Caco-2 (cell line): ENCODE data around the gene ELFN1. TPM values are rescaled to one million over a fixed set of nuclear protein-coding genes. Genes with fewer than 3 reads are reported as not detected.

Source experiments
- BruUV-seq: library from RNA; stranded (reverse); fragments of 400-500 nt; replicated peaks from 2 replicates; lab custom pipeline; 2021; lab: Mats Ljungman, UMichigan
- CTCF ChIA-PET: fragments of 300-600 bp; sonication (Branson Sonifier 250); formaldehyde crosslinking; loops from one replicate; lab custom pipeline; 2022; ENCODE audit warnings: antibody characterized with exemption; lab: Charles Lee
- POLR2A ChIA-PET: fragments of 300-600 bp; sonication (Branson Sonifier 250); formaldehyde crosslinking; loops from one replicate; lab custom pipeline; 2022; ENCODE audit warnings: antibody characterized with exemption; lab: Charles Lee
- DNase-seq, 2 experiments: peaks; one replicate each; pipeline versions ENCODE4 v3.0.0 to v3.0.0-alpha.2; 2020 to 2022
- H3K27me3 ChIP-seq: replicated peaks from 2 replicates; pipeline ENCODE4 v1.6.0; 2011; ENCODE audit warnings: low read length; ENCODE audit not compliant: control insufficient read depth, insufficient read depth
- H3K36me3 ChIP-seq: 2 replicates; pipeline ENCODE4 v1.5.1; 2011; ENCODE audit warnings: low read length; ENCODE audit not compliant: control insufficient read depth, insufficient read depth
- H3K4me1 ChIP-seq: fragments of 250-450 bp; sonication (Bioruptor Pico); 2 replicates; pipeline ENCODE4 v1.5.1; 2020; ENCODE audit warnings: mild to moderate bottlenecking
- H3K4me3 ChIP-seq: 2 replicates; pipeline ENCODE4 v1.5.1; 2011; ENCODE audit warnings: low read depth, mild to moderate bottlenecking, control low read depth, low read length
- H3K9me3 ChIP-seq: fragments of 250-450 bp; sonication (Bioruptor Pico); 2 replicates; pipeline ENCODE4 v1.5.1; 2020; ENCODE audit warnings: mild to moderate bottlenecking, moderate library complexity
- H3K27ac Mint-ChIP-seq: one replicate; pipeline ENCODE4 v1.8.0; 2022; ENCODE audit warnings: mixed read lengths; ENCODE audit not compliant: unreplicated experiment
- H3K27me3 Mint-ChIP-seq: one replicate; pipeline ENCODE4 v1.8.0; 2022; ENCODE audit warnings: mixed read lengths; ENCODE audit not compliant: insufficient read depth, unreplicated experiment
- H3K36me3 Mint-ChIP-seq: one replicate; pipeline ENCODE4 v1.8.0; 2022; ENCODE audit warnings: mild to moderate bottlenecking, mixed read lengths; ENCODE audit not compliant: insufficient read depth, unreplicated experiment
- H3K4me1 Mint-ChIP-seq: one replicate; pipeline ENCODE4 v1.8.0; 2022; ENCODE audit warnings: low read depth, mixed read lengths; ENCODE audit not compliant: unreplicated experiment
- H3K4me3 Mint-ChIP-seq: one replicate; pipeline ENCODE4 v1.8.0; 2022; ENCODE audit warnings: mild to moderate bottlenecking, moderate library complexity, mixed read lengths; ENCODE audit not compliant: unreplicated experiment
- H3K9me3 Mint-ChIP-seq: one replicate; pipeline ENCODE4 v1.8.0; 2022; ENCODE audit warnings: mixed read lengths; ENCODE audit not compliant: unreplicated experiment
- intact Hi-C: fragments of 100-400 bp; cut with micrococcal nuclease; formaldehyde crosslinking; loops from one replicate; pipeline ENCODE4 v1.10.0; 2022; ENCODE audit not compliant: unreplicated experiment
- total RNA-seq: library from RNA; stranded (reverse); gene quantifications from 2 replicates; pipeline ENCODE4 v1.2.3, GENCODE V29; 2022
- TF ChIP-seq, protein P1 (sequence below), 2 experiments: fragments of 200-600 bp in 1 of 2; IDR thresholded peaks; 1 replicate in 1 of 2; 2 replicates in 1 of 2; pipeline versions ENCODE4 v1.5.1 to v1.8.0; 2011 to 2022; ENCODE audit warnings: antibody characterized with exemption in 1 of 2, control low read depth in 1 of 2, inconsistent platforms in 1 of 2, low read depth in 1 of 2, low read length in 1 of 2, mild to moderate bottlenecking in 1 of 2, moderate library complexity in 1 of 2; ENCODE audit not compliant: insufficient read depth in 1 of 2, severe bottlenecking in 1 of 2, unreplicated experiment in 1 of 2

ELFN1 gene
- total RNA-seq, 1 experiment from 2014 or later = 2.3 TPM

DNA sequence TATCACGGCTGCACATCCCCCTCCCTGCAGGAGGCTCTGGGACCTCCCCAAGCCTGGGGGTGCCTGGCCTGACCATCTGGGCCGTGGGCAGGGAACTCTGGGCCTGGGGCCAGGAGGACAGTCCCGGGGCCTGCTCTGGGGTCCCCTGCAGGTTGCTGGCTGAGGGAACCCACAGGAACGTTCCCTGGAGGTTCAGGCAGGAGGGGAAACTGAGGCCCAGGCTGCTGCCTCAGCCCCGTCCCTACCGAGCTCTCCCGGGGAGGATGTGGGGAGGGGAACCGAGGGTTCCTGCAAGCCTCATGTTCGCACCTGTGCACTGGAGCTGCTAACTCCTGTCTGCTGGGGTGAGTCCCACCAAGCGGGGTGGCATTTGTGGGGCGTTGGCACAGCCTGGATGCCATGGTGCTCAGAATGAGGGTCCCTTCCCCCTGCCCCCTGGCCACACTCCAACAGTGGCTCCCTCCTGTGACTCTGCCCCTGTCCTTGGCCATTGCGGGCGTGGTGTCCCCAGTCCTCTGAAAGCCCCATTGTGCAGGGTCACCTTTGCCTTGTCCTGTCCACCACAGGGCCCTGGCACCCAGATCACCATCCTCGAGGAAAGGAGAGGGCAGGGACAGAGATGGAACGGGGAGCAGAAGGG lies 9.4 kb downstream of the ELFN1 start:
- intact Hi-C loops = no loop called here
- H3K27ac Mint-ChIP-seq = no peak overlapping the region
- H3K27me3 Mint-ChIP-seq = peaks cover 21% of the 10 kb centered on the region
- BruUV-seq = no TSS peak
- ChIA-PET POLR2A (no interaction called here), CTCF (no interaction called here)
- TF ChIP-seq, protein P1, sequence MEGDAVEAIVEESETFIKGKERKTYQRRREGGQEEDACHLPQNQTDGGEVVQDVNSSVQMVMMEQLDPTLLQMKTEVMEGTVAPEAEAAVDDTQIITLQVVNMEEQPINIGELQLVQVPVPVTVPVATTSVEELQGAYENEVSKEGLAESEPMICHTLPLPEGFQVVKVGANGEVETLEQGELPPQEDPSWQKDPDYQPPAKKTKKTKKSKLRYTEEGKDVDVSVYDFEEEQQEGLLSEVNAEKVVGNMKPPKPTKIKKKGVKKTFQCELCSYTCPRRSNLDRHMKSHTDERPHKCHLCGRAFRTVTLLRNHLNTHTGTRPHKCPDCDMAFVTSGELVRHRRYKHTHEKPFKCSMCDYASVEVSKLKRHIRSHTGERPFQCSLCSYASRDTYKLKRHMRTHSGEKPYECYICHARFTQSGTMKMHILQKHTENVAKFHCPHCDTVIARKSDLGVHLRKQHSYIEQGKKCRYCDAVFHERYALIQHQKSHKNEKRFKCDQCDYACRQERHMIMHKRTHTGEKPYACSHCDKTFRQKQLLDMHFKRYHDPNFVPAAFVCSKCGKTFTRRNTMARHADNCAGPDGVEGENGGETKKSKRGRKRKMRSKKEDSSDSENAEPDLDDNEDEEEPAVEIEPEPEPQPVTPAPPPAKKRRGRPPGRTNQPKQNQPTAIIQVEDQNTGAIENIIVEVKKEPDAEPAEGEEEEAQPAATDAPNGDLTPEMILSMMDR (IDR thresholded peaks at IDR 0.05; ENCODE audit: insufficient read depth in 1 of 2, low read depth in 1 of 2, low read length in 1 of 2, severe bottlenecking in 1 of 2, unreplicated experiment in 1 of 2) = no peak
- H3K27me3 ChIP-seq = no peaks in the 10 kb centered on the region; the same call in 1 of the 2 replicates
- no peaks in the 10 kb centered on the region for H3K4me1 Mint-ChIP-seq
- H3K36me3 ChIP-seq = no peaks in the 10 kb centered on the region
- H3K4me3 Mint-ChIP-seq = no peak overlapping the region
- H3K36me3 Mint-ChIP-seq = no peaks in the 10 kb centered on the region
- H3K4me3 ChIP-seq = no peak overlapping the region
- H3K4me1 ChIP-seq = no peaks in the 10 kb centered on the region
- peaks cover 21% of the 10 kb centered on the region for H3K9me3 Mint-ChIP-seq
- H3K9me3 ChIP-seq = peaks cover 12% of the 10 kb centered on the region; the same call in 1 of the 2 replicates
- DNase-seq = peak in 1 of 2 experiments; percentile 28

DNA sequence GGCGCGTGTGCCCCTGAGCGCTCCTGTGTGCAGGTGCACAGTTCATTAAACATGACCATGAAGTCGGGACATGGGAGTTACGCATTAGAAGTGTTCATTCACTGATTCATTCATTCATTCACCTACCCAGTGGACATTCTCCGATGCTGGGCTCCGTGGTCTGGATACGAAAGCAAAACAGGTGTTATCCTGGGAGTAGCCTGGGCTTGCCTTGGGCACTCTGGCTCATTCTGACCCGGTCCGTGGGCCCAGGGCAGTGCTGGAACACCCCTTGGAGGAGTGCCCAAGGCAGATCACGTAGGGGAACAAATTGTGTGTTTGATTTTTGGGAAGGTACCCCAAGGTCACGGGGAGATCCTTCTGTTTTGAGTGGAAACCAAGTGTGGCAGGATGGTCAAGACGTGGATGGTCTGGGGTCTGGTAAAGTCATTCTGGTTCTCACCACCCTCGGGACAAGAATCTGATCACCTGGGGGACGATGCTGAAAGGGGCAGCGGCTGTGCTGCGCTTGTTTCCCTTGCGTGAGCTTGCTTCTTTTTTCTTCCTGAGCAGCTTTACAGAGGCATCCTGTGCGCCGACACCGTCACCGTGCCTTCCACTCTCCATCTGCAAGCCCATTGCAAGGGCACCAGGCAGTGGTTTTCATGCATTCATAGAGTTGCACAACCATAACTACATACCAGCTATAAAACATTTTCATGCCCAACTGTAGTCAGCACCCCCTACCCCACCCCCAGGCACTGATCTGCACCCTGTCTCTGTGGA lies 10.1 kb downstream of the ELFN1 start:
- Histone ChIP-seq H3K27me3 (no peaks in the 10 kb centered on the region; the same call in 1 of the 2 replicates), H3K9me3 (peaks cover 19% of the 10 kb centered on the region; the same call in 1 of the 2 replicates), H3K4me3 (no peak overlapping the region), H3K4me1 (no peaks in the 10 kb centered on the region), H3K36me3 (no peaks in the 10 kb centered on the region)
- Mint-ChIP-seq H3K36me3 (no peaks in the 10 kb centered on the region), H3K4me1 (no peaks in the 10 kb centered on the region), H3K27me3 (peaks cover 16% of the 10 kb centered on the region), H3K9me3 (peaks cover 28% of the 10 kb centered on the region), H3K27ac (no peak overlapping the region), H3K4me3 (no peak overlapping the region)
- peak in 1 of 2 experiments; percentile 23 for DNase-seq
- BruUV-seq = no TSS peak
- ChIA-PET POLR2A (no interaction called here), CTCF (no interaction called here)
- intact Hi-C loops = no loop called here
- TF ChIP-seq, protein P1 (IDR thresholded peaks at IDR 0.05; ENCODE audit: insufficient read depth in 1 of 2, low read depth in 1 of 2, low read length in 1 of 2, severe bottlenecking in 1 of 2, unreplicated experiment in 1 of 2) = no peak

DNA sequence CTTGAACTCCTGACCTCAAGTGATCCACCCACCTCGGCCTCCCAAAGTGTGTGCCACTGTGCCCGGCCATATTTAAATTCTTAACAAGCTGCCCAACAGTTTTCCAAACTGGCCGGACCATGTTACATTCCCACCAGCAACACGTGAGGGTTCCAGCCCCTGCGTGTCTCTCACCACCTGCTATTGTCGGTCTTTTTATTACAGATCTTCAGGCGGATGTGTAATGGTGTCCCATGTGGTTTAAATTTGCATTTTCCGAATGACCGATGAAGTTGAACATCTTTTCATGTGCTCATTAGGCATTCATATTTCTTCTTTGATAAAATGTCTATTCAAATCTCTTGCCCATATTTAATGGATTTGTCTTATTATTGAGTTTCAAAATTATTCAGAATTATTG lies 11.5 kb downstream of the ELFN1 start:
- H3K9me3 Mint-ChIP-seq = peaks cover 34% of the 10 kb centered on the region
- TF ChIP-seq, protein P1 (IDR thresholded peaks at IDR 0.05; ENCODE audit: insufficient read depth in 1 of 2, low read depth in 1 of 2, low read length in 1 of 2, severe bottlenecking in 1 of 2, unreplicated experiment in 1 of 2) = no peak
- intact Hi-C loops = no loop called here
- no peak overlapping the region for H3K4me3 ChIP-seq
- H3K27me3 ChIP-seq = no peaks in the 10 kb centered on the region
- H3K4me1 ChIP-seq = no peaks in the 10 kb centered on the region
- ChIA-PET POLR2A (no interaction called here), CTCF (no interaction called here)
- no peak overlapping the region for H3K27ac Mint-ChIP-seq
- no peak overlapping the region for H3K4me3 Mint-ChIP-seq
- H3K4me1 Mint-ChIP-seq = no peaks in the 10 kb centered on the region
- BruUV-seq = no TSS peak
- peaks cover 22% of the 10 kb centered on the region; the same call in 1 of the 2 replicates for H3K9me3 ChIP-seq
- no peaks in the 10 kb centered on the region for H3K36me3 Mint-ChIP-seq
- peaks cover 12% of the 10 kb centered on the region for H3K27me3 Mint-ChIP-seq
- H3K36me3 ChIP-seq = no peaks in the 10 kb centered on the region
- DNase-seq = no peak
